Esophagus squamous epithelium (tissue), 5 donors: Measurements from ENCODE around the gene TAOK1. TPM values are rescaled to one million over a fixed set of nuclear protein-coding genes. Genes with fewer than 3 reads are reported as not detected.

ENCODE experiments used
- DNase-seq: peaks from one replicate; lab custom pipeline; 2025; lab: John Stamatoyannopoulos, UW
- H3K27ac ChIP-seq, 4 donors: fragments of 200-600 bp; sonication (generic); one replicate each; pipeline ENCODE4 v1.5.1; 2016 to 2019; ENCODE audit warnings: mild to moderate bottlenecking in 1 of 4
- H3K27me3 ChIP-seq, 4 donors: fragments of 200-600 bp; sonication (generic); 1 replicate in 3 of 4; 2 replicates in 1 of 4; pipeline versions ENCODE4 v1.5.1 to v1.6.0; 2017 to 2021; ENCODE audit warnings: antibody characterized with exemption in 1 of 4
- H3K36me3 ChIP-seq, 3 donors: fragments of 200-600 bp; sonication (generic); one replicate each; pipeline ENCODE4 v1.5.1; 2016 to 2019
- H3K4me1 ChIP-seq, 3 donors: fragments of 200-600 bp; sonication (generic); one replicate each; pipeline ENCODE4 v1.5.1; 2017 to 2019
- H3K4me3 ChIP-seq, 4 donors: fragments of 200-600 bp; sonication (generic); 1 replicate in 3 of 4; 2 replicates in 1 of 4; pipeline ENCODE4 v1.5.1; 2016 to 2019; ENCODE audit warnings: mild to moderate bottlenecking in 2 of 4, moderate library complexity in 1 of 4
- H3K9me3 ChIP-seq, 3 donors: fragments of 200-600 bp; sonication (generic); one replicate each; pipeline ENCODE4 v1.5.1; 2016 to 2019
- CTCF ChIP-seq, 6 experiments: fragments of 450-650 bp in 4 of 6; fragments of 200-600 bp in 2 of 6; sonication (generic) in 2 of 6; IDR thresholded peaks; one replicate each; pipeline ENCODE4 v1.5.1; 2016 to 2019; ENCODE audit warnings: antibody characterized with exemption in 6 of 6, mild to moderate bottlenecking in 4 of 6, moderate library complexity in 4 of 6
- POLR2A ChIP-seq, 4 donors: fragments of 450-650 bp; IDR thresholded peaks; one replicate each; pipeline ENCODE4 v1.6.1; 2017; ENCODE audit warnings: antibody characterized with exemption in 4 of 4, mild to moderate bottlenecking in 4 of 4, moderate library complexity in 3 of 4
- WGBS, 2 donors: methylation state at CpG; one replicate each; pipeline ENCODE4 v1.1.5; 2018; 5-methylcytosine and 5-hydroxymethylcytosine counted together
- intact Hi-C: fragments of 100-400 bp; cut with DNase I; formaldehyde crosslinking; loops from one replicate; pipeline ENCODE4 v1.15.0; 2022
- total RNA-seq, 4 donors: library from RNA; depleted of rRNA; stranded (reverse); fragments of >200 nt; gene quantifications; one replicate each; pipeline ENCODE4 v1.1.0, GENCODE V29; 2016
- donor health status: DM: yes; HTN: yes; CAD: no.

The TAOK1 gene
- total RNA-seq, 4 donors from 2014 or later = 24.9 to 41.4 (median 38.7) TPM

GRCh38 chr17:29407856-29408255 is 17.7 kb downstream of the TAOK1 start:
- peaks cover 0 to 12% (median 0%) of the 10 kb centered on the region in 3 donors for H3K4me1 ChIP-seq
- no peaks in the 10 kb centered on the region for H3K27me3 ChIP-seq
- no peak for DNase-seq
- TF ChIP-seq POLR2A (IDR thresholded peaks at IDR 0.05) = no peak
- intact Hi-C loops = no loop called here
- no peaks in the 10 kb centered on the region for H3K9me3 ChIP-seq
- peaks cover 0 to 50% (median 0%) of the 10 kb centered on the region in 3 donors for H3K36me3 ChIP-seq
- 90% methylated on average over 2 of the region's 2 CpGs for WGBS, 2 donors
- no peak overlapping the region for H3K4me3 ChIP-seq
- no peak overlapping the region for H3K27ac ChIP-seq

GRCh38 chr17:29409963-29410362 is 19.8 kb downstream of the TAOK1 start:
- TF ChIP-seq CTCF (IDR thresholded peaks at IDR 0.05) = no peak
- no peak for TF ChIP-seq POLR2A (IDR thresholded peaks at IDR 0.05)
- H3K9me3 ChIP-seq = no peaks in the 10 kb centered on the region
- H3K4me1 ChIP-seq = peaks cover 0 to 26% (median 7%) of the 10 kb centered on the region in 3 donors
- no peak overlapping the region for H3K27ac ChIP-seq
- no peaks in the 10 kb centered on the region for H3K27me3 ChIP-seq
- WGBS, 2 donors = 88 to 91% methylated on average over 6 of the region's 6 CpGs
- H3K4me3 ChIP-seq = no peak overlapping the region
- no peak for DNase-seq
- H3K36me3 ChIP-seq = peaks cover 0 to 40% (median 0%) of the 10 kb centered on the region in 3 donors
- intact Hi-C loops = no loop called here

- Histone ChIP-seq H3K4me1 (peaks cover 0 to 26% (median 7%) of the 10 kb centered on the region in 3 donors), H3K27ac (peak overlapping the region in 1 of 4 donors; percentile 27), H3K27me3 (no peaks in the 10 kb centered on the region), H3K4me3 (no peak overlapping the region), H3K36me3 (peaks cover 0 to 28% (median 0%) of the 10 kb centered on the region in 3 donors), H3K9me3 (no peaks in the 10 kb centered on the region)
- no peak for TF ChIP-seq CTCF (IDR thresholded peaks at IDR 0.05)
- TF ChIP-seq POLR2A (IDR thresholded peaks at IDR 0.05) = no peak
- no peak for DNase-seq
- intact Hi-C loops = no loop called here
- 65 to 69% methylated on average over 7 of the region's 7 CpGs for WGBS, 2 donors
Observed at GRCh38 chr17:29412780-29413565, 22.8 kb downstream of the TAOK1 start.

GRCh38 chr17:29420128-29420527 is 30.0 kb downstream of the TAOK1 start:
- Histone ChIP-seq H3K36me3 (peaks cover 0 to 38% (median 0%) of the 10 kb centered on the region in 3 donors), H3K4me3 (no peak overlapping the region), H3K27ac (no peak overlapping the region), H3K9me3 (no peaks in the 10 kb centered on the region), H3K4me1 (peaks cover 0 to 10% (median 0%) of the 10 kb centered on the region in 3 donors), H3K27me3 (no peaks in the 10 kb centered on the region)
- intact Hi-C loops = no loop called here
- no peak for DNase-seq
- WGBS, 2 donors = 80% methylated on average over 6 of the region's 6 CpGs
- TF ChIP-seq POLR2A (IDR thresholded peaks at IDR 0.05) (no peak), CTCF (IDR thresholded peaks at IDR 0.05) (no peak)

GRCh38 chr17:29430275-29430674 is 40.1 kb downstream of the TAOK1 start:
- H3K27me3 ChIP-seq = no peaks in the 10 kb centered on the region
- intact Hi-C loops = no loop called here
- H3K36me3 ChIP-seq = no peaks in the 10 kb centered on the region
- H3K9me3 ChIP-seq = no peaks in the 10 kb centered on the region
- TF ChIP-seq CTCF (IDR thresholded peaks at IDR 0.05) (no peak), POLR2A (IDR thresholded peaks at IDR 0.05) (no peak)
- 83 to 93% methylated on average over 4 of the region's 4 CpGs for WGBS, 2 donors
- H3K27ac ChIP-seq = no peak overlapping the region
- H3K4me1 ChIP-seq = peaks cover 0 to 18% (median 5%) of the 10 kb centered on the region in 3 donors
- no peak overlapping the region for H3K4me3 ChIP-seq
- no peak for DNase-seq
